ENCODE data around the gene PAN2.

Gene PAN2

GRCh38 chr12:56375598-56376434, 42.0 kb upstream of the PAN2 start:
- no peak for TF ChIP-seq CTCF (IDR thresholded peaks at IDR 0.05; ENCODE audit: low read depth, low read length)
- TF ChIP-seq POLR2A (IDR thresholded peaks at IDR 0.05; ENCODE audit: extremely low read depth, insufficient read length), result no peak
- TF ChIP-seq, protein P1, sequence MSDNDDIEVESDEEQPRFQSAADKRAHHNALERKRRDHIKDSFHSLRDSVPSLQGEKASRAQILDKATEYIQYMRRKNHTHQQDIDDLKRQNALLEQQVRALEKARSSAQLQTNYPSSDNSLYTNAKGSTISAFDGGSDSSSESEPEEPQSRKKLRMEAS (IDR thresholded peaks at IDR 0.05; ENCODE audit: low read depth, low read length), result no peak
- TF ChIP-seq MYC (IDR thresholded peaks at IDR 0.05; ENCODE audit: low read depth, low read length), result no peak
- H3K4me3 ChIP-seq (ENCODE audit: low read depth, low read length), result no peak overlapping the region
- no peak for DNase-seq (ENCODE audit: low read depth)

- no peak for TF ChIP-seq POLR2A (IDR thresholded peaks at IDR 0.05; ENCODE audit: extremely low read depth, insufficient read length)
- TF ChIP-seq, protein P1 (IDR thresholded peaks at IDR 0.05; ENCODE audit: low read depth, low read length), result no peak
- TF ChIP-seq MYC (IDR thresholded peaks at IDR 0.05; ENCODE audit: low read depth, low read length), result no peak
- no peak for TF ChIP-seq CTCF (IDR thresholded peaks at IDR 0.05; ENCODE audit: low read depth, low read length)
- no peak overlapping the region for H3K4me3 ChIP-seq (ENCODE audit: low read depth, low read length)
- no peak for DNase-seq (ENCODE audit: low read depth)
Measured at GRCh38 chr12:56374726-56375597, 41.2 kb upstream of the PAN2 start.

DNA sequence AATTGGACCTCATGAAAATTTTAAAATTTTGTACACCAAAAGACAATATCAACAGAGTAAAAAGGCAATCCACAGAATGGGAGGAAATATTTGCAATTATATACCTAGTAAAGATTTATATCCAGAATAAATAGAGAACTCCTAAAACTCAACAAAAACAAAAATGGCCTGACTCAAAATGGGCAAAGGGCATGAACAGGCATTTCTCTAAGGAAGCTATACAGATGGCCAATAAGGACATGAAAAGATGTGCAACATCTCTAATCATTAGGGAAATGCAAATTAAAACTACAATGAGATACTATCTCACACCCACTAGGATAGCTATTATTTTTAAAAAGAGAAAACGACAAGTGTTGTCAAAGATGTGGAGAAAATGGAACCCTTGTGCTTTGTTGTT, 39.7 kb upstream of the PAN2 start:
- H3K4me3 ChIP-seq (ENCODE audit: low read depth, low read length), result no peak overlapping the region
- TF ChIP-seq POLR2A (IDR thresholded peaks at IDR 0.05; ENCODE audit: extremely low read depth, insufficient read length) (no peak), MYC (IDR thresholded peaks at IDR 0.05; ENCODE audit: low read depth, low read length) (no peak), CTCF (IDR thresholded peaks at IDR 0.05; ENCODE audit: low read depth, low read length) (no peak)
- TF ChIP-seq, protein P1 (IDR thresholded peaks at IDR 0.05; ENCODE audit: low read depth, low read length), result no peak
- DNase-seq (ENCODE audit: low read depth), result no peak

- TF ChIP-seq, protein P1 (IDR thresholded peaks at IDR 0.05; ENCODE audit: low read depth, low read length), result no peak
- no peak overlapping the region for H3K4me3 ChIP-seq (ENCODE audit: low read depth, low read length)
- DNase-seq (ENCODE audit: low read depth), result no peak
Measured at GRCh38 chr12:56366948-56367347, 33.1 kb upstream of the PAN2 start.

DNA sequence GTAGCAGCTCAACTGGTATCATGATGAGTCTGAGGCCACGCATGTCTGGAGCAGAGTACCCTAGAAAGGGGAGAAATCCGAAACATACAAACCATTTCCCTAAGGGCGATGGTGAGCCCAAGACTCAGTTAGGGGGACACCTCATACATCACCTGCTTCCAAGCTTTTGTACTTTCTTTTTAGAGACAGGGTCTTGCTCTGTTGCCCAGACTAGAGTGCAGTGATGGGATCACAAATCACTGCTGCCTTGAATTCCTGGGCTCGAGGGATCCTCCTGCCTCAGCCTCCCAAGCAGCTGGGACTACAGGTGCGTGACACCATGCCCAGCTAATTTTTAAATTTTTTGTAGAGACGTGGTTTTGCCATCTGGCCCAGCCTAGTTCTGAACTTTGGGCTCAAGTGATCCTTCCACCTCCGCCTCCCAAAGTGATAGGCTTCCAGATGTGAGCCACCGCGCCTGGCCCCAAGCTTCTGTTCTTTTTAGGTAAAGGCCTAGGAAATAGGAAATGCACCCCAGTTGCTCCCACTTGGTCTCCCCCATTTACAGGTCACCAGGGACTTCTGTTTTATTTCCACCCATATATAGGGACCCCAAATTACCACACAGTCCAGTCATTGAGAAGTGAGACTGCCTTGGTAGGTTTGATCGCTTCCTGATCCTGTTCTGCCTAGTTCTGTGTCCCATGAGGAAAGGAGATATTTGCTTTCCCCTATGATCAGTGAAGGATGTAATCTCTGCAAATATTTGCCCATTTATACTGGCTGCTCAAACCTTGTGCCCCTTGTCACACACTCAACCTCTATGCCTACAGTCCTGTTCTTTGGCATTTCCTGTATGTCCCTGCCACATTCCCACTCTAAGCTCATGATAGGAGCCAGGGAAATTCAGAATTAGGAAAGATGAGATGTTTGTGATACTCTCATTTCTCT, 28.6 kb upstream of the PAN2 start, which contains the start of gene APOF:
Gene APOF, minus strand, starts transcription at position 728 of the 930 bp plus-strand sequence. Its CDS starts 112 bp downstream, at position 616.
- no peak within 1 kb of the TSS for H3K4me3 ChIP-seq (ENCODE audit: low read depth, low read length)
- TF ChIP-seq MYC (IDR thresholded peaks at IDR 0.05; ENCODE audit: low read depth, low read length), result no peak
- TF ChIP-seq POLR2A (IDR thresholded peaks at IDR 0.05; ENCODE audit: extremely low read depth, insufficient read length), result no peak
- TF ChIP-seq, protein P1 (IDR thresholded peaks at IDR 0.05; ENCODE audit: low read depth, low read length), result no peak
- TF ChIP-seq CTCF (IDR thresholded peaks at IDR 0.05; ENCODE audit: low read depth, low read length), result no peak
- DNase-seq (ENCODE audit: low read depth), result no peak
